Measurements from ENCODE around the gene EXOSC6.
A peak's percentile ranks its signal among the peaks of the same experiment; 100 is the strongest.
"Not testable (repeated sequence)": the region's sequence is repeated elsewhere in the genome, so short reads cannot be mapped to it uniquely, and the experiment has no call there.

Gene EXOSC6

GRCh38 chr16:70251629-70252354 lies at the start of gene EXOSC6:
TSS of gene EXOSC6 (minus strand) at chr16:70251940. CDS start at chr16:70251900, 40 bp downstream.
- DNase-seq (ENCODE audit: low read depth in 2 of 2), result peak; percentile 86 to 89

GRCh38 chr16:70301121-70301520 lies 49.4 kb upstream of the EXOSC6 start:
- no peak for DNase-seq (ENCODE audit: low read depth in 2 of 2)

- DNase-seq (ENCODE audit: low read depth in 2 of 2), result peak; percentile 47 to 54
Measured at GRCh38 chr16:70298988-70299938, 47.5 kb upstream of the EXOSC6 start, which contains the start of gene DDX19B. TSS of gene DDX19B (plus strand) at chr16:70299186. CDS start at chr16:70299298, 112 bp downstream.

GRCh38 chr16:70295634-70296033 lies 43.9 kb upstream of the EXOSC6 start:
- no peak for DNase-seq (ENCODE audit: low read depth in 2 of 2)

- no peak for DNase-seq (ENCODE audit: low read depth in 2 of 2)
Measured at GRCh38 chr16:70294385-70295025, 42.8 kb upstream of the EXOSC6 start.

GRCh38 chr16:70292148-70292547 lies 40.4 kb upstream of the EXOSC6 start:
- not testable (repeated sequence) for DNase-seq (ENCODE audit: low read depth in 2 of 2)

GRCh38 chr16:70290949-70291519 lies 39.3 kb upstream of the EXOSC6 start:
- no peak for DNase-seq (ENCODE audit: low read depth in 2 of 2)

GRCh38 chr16:70289229-70290094 lies 37.7 kb upstream of the EXOSC6 start, which contains the start of gene AARS1:
TSS of gene AARS1 (minus strand) at chr16:70289506. CDS start at chr16:70282763, 6,743 bp downstream.
- peak; percentile 91 to 92 for DNase-seq (ENCODE audit: low read depth in 2 of 2)

GRCh38 chr16:70287304-70287971 lies 35.7 kb upstream of the EXOSC6 start:
- DNase-seq (ENCODE audit: low read depth in 2 of 2), result not testable (repeated sequence)

- no peak for DNase-seq (ENCODE audit: low read depth in 2 of 2)
Measured at GRCh38 chr16:70276392-70276791, 24.7 kb upstream of the EXOSC6 start.

GRCh38 chr16:70271696-70272095 lies 20.0 kb upstream of the EXOSC6 start:
- DNase-seq (ENCODE audit: low read depth in 2 of 2), result no peak

GRCh38 chr16:70270176-70270575 lies 18.4 kb upstream of the EXOSC6 start:
- DNase-seq (ENCODE audit: low read depth in 2 of 2), result no peak

GRCh38 chr16:70269471-70269870 lies 17.7 kb upstream of the EXOSC6 start:
- no peak for DNase-seq (ENCODE audit: low read depth in 2 of 2)

GRCh38 chr16:70267922-70268321 lies 16.2 kb upstream of the EXOSC6 start:
- not testable (repeated sequence) for DNase-seq (ENCODE audit: low read depth in 2 of 2)

GRCh38 chr16:70267516-70267915 lies 15.8 kb upstream of the EXOSC6 start:
- no peak for DNase-seq (ENCODE audit: low read depth in 2 of 2)

- not testable (repeated sequence) for DNase-seq (ENCODE audit: low read depth in 2 of 2)
Measured at GRCh38 chr16:70259903-70260302, 8.2 kb upstream of the EXOSC6 start.

GRCh38 chr16:70258946-70259345 lies 7.2 kb upstream of the EXOSC6 start:
- DNase-seq (ENCODE audit: low read depth in 2 of 2), result no peak

- DNase-seq (ENCODE audit: low read depth in 2 of 2), result no peak
Measured at GRCh38 chr16:70258065-70258464, 6.3 kb upstream of the EXOSC6 start.

- DNase-seq (ENCODE audit: low read depth in 2 of 2), result no peak
Measured at GRCh38 chr16:70257391-70257790, 5.7 kb upstream of the EXOSC6 start.

GRCh38 chr16:70255574-70255973 lies 3.8 kb upstream of the EXOSC6 start:
- no peak for DNase-seq (ENCODE audit: low read depth in 2 of 2)

Measured in stimulated activated CD8-positive, alpha-beta memory T cell treated with anti-CD3 and anti-CD28 coated beads, Interleukin-15, amount 100 ng/mL, for 48 hours (primary cell).